GM18868 (cell line): Measurements from ENCODE around the gene TIAM2.
A peak's percentile ranks its signal among the peaks of the same experiment; 100 is the strongest.

ENCODE experiments used
- ATAC-seq: cut with Tn5 transposase; IDR thresholded peaks from one replicate; pipeline ENCODE4 v1.9.1; 2021; ENCODE audit warnings: mild to moderate bottlenecking, moderate library complexity; ENCODE audit not compliant: unreplicated experiment

The TIAM2 gene

GRCh38 chr6:155055729-155056128 is 60.6 kb downstream of the TIAM2 start:
- ATAC-seq, result no peak

GRCh38 chr6:155056756-155057155 is 61.6 kb downstream of the TIAM2 start:
- no peak for ATAC-seq

- ATAC-seq, result no peak
Measured at GRCh38 chr6:155061381-155061780, 66.3 kb downstream of the TIAM2 start.

- no peak for ATAC-seq
Measured at GRCh38 chr6:155062866-155063341, 67.8 kb downstream of the TIAM2 start.

GRCh38 chr6:155064303-155064702 is 69.2 kb downstream of the TIAM2 start:
- ATAC-seq, result no peak

- ATAC-seq, result no peak
Measured at GRCh38 chr6:155066361-155066760, 71.2 kb downstream of the TIAM2 start.

GRCh38 chr6:155066921-155067680 is 72.0 kb downstream of the TIAM2 start:
- no peak for ATAC-seq

GRCh38 chr6:155067956-155068615 is 73.0 kb downstream of the TIAM2 start:
- no peak for ATAC-seq

GRCh38 chr6:155069543-155069942 is 74.4 kb downstream of the TIAM2 start:
- ATAC-seq, result no peak

- ATAC-seq, result no peak
Measured at GRCh38 chr6:155075930-155076695, 81.0 kb downstream of the TIAM2 start.

- ATAC-seq, result no peak
Measured at GRCh38 chr6:155077331-155077730, 82.2 kb downstream of the TIAM2 start.

- ATAC-seq, result no peak
Measured at GRCh38 chr6:155077784-155078183, 82.7 kb downstream of the TIAM2 start.

GRCh38 chr6:155078331-155078745 is 83.2 kb downstream of the TIAM2 start:
- no peak for ATAC-seq

GRCh38 chr6:155079985-155080452 is 84.9 kb downstream of the TIAM2 start:
- peak; percentile 81 for ATAC-seq

- no peak for ATAC-seq
Measured at GRCh38 chr6:155080881-155081845, 86.0 kb downstream of the TIAM2 start.

GRCh38 chr6:155084431-155085123 is 89.5 kb downstream of the TIAM2 start:
- ATAC-seq, result no peak

- no peak for ATAC-seq
Measured at GRCh38 chr6:155085582-155086257, 90.6 kb downstream of the TIAM2 start.

- no peak for ATAC-seq
Measured at GRCh38 chr6:155088856-155089255, 93.7 kb downstream of the TIAM2 start.

GRCh38 chr6:155089746-155090145 is 94.6 kb downstream of the TIAM2 start:
- ATAC-seq, result no peak
